ENCODE data around the gene SDF4.

SDF4 gene

GRCh38 chr1:1213345-1214265 lies 18.2 kb downstream of the SDF4 start, which contains the start of gene TNFRSF4:
Gene TNFRSF4, minus strand, starts transcription at chr1:1214153. Its CDS starts 26 bp downstream, at chr1:1214127.
- no peak for DNase-seq (ENCODE audit: low read depth)

GRCh38 chr1:1212780-1213344 lies 18.9 kb downstream of the SDF4 start:
- DNase-seq (ENCODE audit: low read depth): peak; percentile 35

- no peak for DNase-seq (ENCODE audit: low read depth)
Measured at GRCh38 chr1:1211541-1212441, 20.0 kb downstream of the SDF4 start.

- DNase-seq (ENCODE audit: low read depth): no peak
Measured at GRCh38 chr1:1210726-1211540, 20.9 kb downstream of the SDF4 start.

- DNase-seq (ENCODE audit: low read depth): peak; percentile 37
Measured at GRCh38 chr1:1208713-1209433, 22.9 kb downstream of the SDF4 start.

GRCh38 chr1:1207571-1207892 lies 24.3 kb downstream of the SDF4 start:
- DNase-seq (ENCODE audit: low read depth): no peak

GRCh38 chr1:1206966-1207531 lies 24.8 kb downstream of the SDF4 start:
- no peak for DNase-seq (ENCODE audit: low read depth)

- DNase-seq (ENCODE audit: low read depth): no peak
Measured at GRCh38 chr1:1206376-1206965, 25.3 kb downstream of the SDF4 start, which contains the start of gene TNFRSF18. Gene TNFRSF18, minus strand, starts transcription at chr1:1206592. Its CDS starts 21 bp downstream, at chr1:1206571.

- DNase-seq (ENCODE audit: low read depth): no peak
Measured at GRCh38 chr1:1205769-1206375, 25.9 kb downstream of the SDF4 start.

- no peak for DNase-seq (ENCODE audit: low read depth)
Measured at GRCh38 chr1:1204998-1205768, 26.6 kb downstream of the SDF4 start.

GRCh38 chr1:1204425-1204920 lies 27.3 kb downstream of the SDF4 start:
- DNase-seq (ENCODE audit: low read depth): no peak

GRCh38 chr1:1203561-1204424 lies 28.0 kb downstream of the SDF4 start:
- no peak for DNase-seq (ENCODE audit: low read depth)

- DNase-seq (ENCODE audit: low read depth): no peak
Measured at GRCh38 chr1:1202831-1203560, 28.8 kb downstream of the SDF4 start.

GRCh38 chr1:1200876-1201810 lies 30.7 kb downstream of the SDF4 start:
- DNase-seq (ENCODE audit: low read depth): peak; percentile 83

- DNase-seq (ENCODE audit: low read depth): no peak
Measured at GRCh38 chr1:1199961-1200875, 31.6 kb downstream of the SDF4 start.
